Muscle of arm (tissue), 12 donors: ENCODE measurements around the gene ACSL6. TPM values are rescaled to one million over a fixed set of nuclear protein-coding genes. Genes with fewer than 3 reads are reported as not detected.

Source experiments
- DNase-seq: peaks from one replicate; pipeline ENCODE4 v3.0.0-alpha.2; 2013
- polyA plus RNA-seq, 12 donors: library from polyadenylated mRNA; unstranded; fragments of 120-200 nt; gene quantifications; one replicate each; pipeline ENCODE4 v1.2.1, GENCODE V29; 2013; ENCODE audit not compliant: insufficient read length in 12 of 12

ACSL6 gene
- polyA plus RNA-seq, 12 donors, result 0.28 to 1.9 (median 0.67) TPM; not detected in 2

- no peak for DNase-seq
These were observed 37.6 kb upstream of the ACSL6 start for GRCh38 chr5:132049093-132049492.

- no peak for DNase-seq
These were observed 35.4 kb upstream of the ACSL6 start for GRCh38 chr5:132046880-132047299.

- DNase-seq, result no peak
These were observed 32.7 kb upstream of the ACSL6 start for GRCh38 chr5:132044207-132044606.

- DNase-seq, result no peak
These were observed 25.9 kb upstream of the ACSL6 start for GRCh38 chr5:132037353-132037752.

- no peak for DNase-seq
These were observed 21.7 kb upstream of the ACSL6 start for GRCh38 chr5:132033122-132033521.

GRCh38 chr5:132032196-132032595 is 20.7 kb upstream of the ACSL6 start:
- no peak for DNase-seq

- DNase-seq, result no peak
These were observed 19.2 kb upstream of the ACSL6 start for GRCh38 chr5:132030610-132031009.

GRCh38 chr5:132029609-132030330 is 18.3 kb upstream of the ACSL6 start:
- DNase-seq, result no peak

GRCh38 chr5:132027027-132027426 is 15.6 kb upstream of the ACSL6 start:
- DNase-seq, result no peak

GRCh38 chr5:132026516-132027008 is 15.1 kb upstream of the ACSL6 start:
- DNase-seq, result no peak

- DNase-seq, result no peak
These were observed 14.0 kb upstream of the ACSL6 start for GRCh38 chr5:132025403-132025971.

GRCh38 chr5:132024789-132025402 is 13.4 kb upstream of the ACSL6 start:
- DNase-seq, result no peak

GRCh38 chr5:132024117-132024435 is 12.6 kb upstream of the ACSL6 start:
- DNase-seq, result no peak

- no peak for DNase-seq
These were observed 12.0 kb upstream of the ACSL6 start for GRCh38 chr5:132023258-132024116.

GRCh38 chr5:132022737-132023136 is 11.3 kb upstream of the ACSL6 start:
- DNase-seq, result no peak

GRCh38 chr5:132021654-132022053 is 10.2 kb upstream of the ACSL6 start:
- no peak for DNase-seq

GRCh38 chr5:132020568-132021339 is 9.3 kb upstream of the ACSL6 start:
- no peak for DNase-seq

- DNase-seq, result no peak
These were observed 8.5 kb upstream of the ACSL6 start for GRCh38 chr5:132019857-132020555.

GRCh38 chr5:132019337-132019736 is 7.9 kb upstream of the ACSL6 start:
- DNase-seq, result no peak

- DNase-seq, result no peak
These were observed 6.5 kb upstream of the ACSL6 start for GRCh38 chr5:132017738-132018625.
